Heart left ventricle (tissue), 16 donors: ENCODE measurements around the gene NAE1. TPM values are rescaled to one million over a fixed set of nuclear protein-coding genes. Genes with fewer than 3 reads are reported as not detected.

Experiments
- ATAC-seq, 4 donors: fragments of 200-7000 bp; cut with Tn5 transposase; one replicate each; pipeline ENCODE4 v1.9.1; 2020 to 2022; ENCODE audit warnings: moderate library complexity in 4 of 4, mild to moderate bottlenecking in 3 of 4, moderate number of reproducible peaks in 1 of 4
- DNase-seq, 5 donors: peaks; one replicate each; pipeline ENCODE4 v3.0.0-alpha.2; 2020
- H3K27ac ChIP-seq, 12 donors: fragments of 200-600 bp; sonication (generic) in 4 of 12; one replicate each; pipeline versions ENCODE4 v1.5.0 to v1.8.0; 2016 to 2022; ENCODE audit warnings: mild to moderate bottlenecking in 2 of 12
- H3K27me3 ChIP-seq, 9 donors: fragments of 200-600 bp; sonication (generic) in 2 of 9; one replicate each; pipeline versions ENCODE4 v1.5.1 to v1.8.0; 2016 to 2022; ENCODE audit warnings: mild to moderate bottlenecking in 3 of 9
- H3K36me3 ChIP-seq, 9 donors: fragments of 200-600 bp; sonication (generic) in 2 of 9; one replicate each; pipeline versions ENCODE4 v1.5.0 to v1.8.0; 2018 to 2022; ENCODE audit warnings: mild to moderate bottlenecking in 2 of 9
- H3K4me1 ChIP-seq, 12 donors: fragments of 200-600 bp; sonication (generic) in 4 of 12; one replicate each; pipeline versions ENCODE4 v1.5.0 to v1.8.0; 2016 to 2022; ENCODE audit warnings: mild to moderate bottlenecking in 3 of 12
- H3K4me3 ChIP-seq, 12 donors: fragments of 200-600 bp; sonication (generic) in 4 of 12; one replicate each; pipeline versions ENCODE4 v1.5.0 to v1.8.0; 2017 to 2022; ENCODE audit warnings: mild to moderate bottlenecking in 9 of 12, moderate library complexity in 4 of 12
- H3K9me3 ChIP-seq, 12 donors: fragments of 200-600 bp; sonication (generic) in 4 of 12; one replicate each; pipeline versions ENCODE4 v1.5.0 to v1.8.0; 2016 to 2022; ENCODE audit warnings: mild to moderate bottlenecking in 1 of 12
- POLR2A ChIP-seq, 2 donors: fragments of 450-650 bp; IDR thresholded peaks; one replicate each; pipeline ENCODE4 v1.6.1; 2017; ENCODE audit warnings: antibody characterized with exemption in 2 of 2, mild to moderate bottlenecking in 2 of 2, moderate library complexity in 2 of 2
- WGBS, 4 donors: extraction: QIAGEN DNeasy Blood & Tissue Kit in 2 of 4; methylation state at CpG; one replicate each; pipeline versions ENCODE4 v1.1.5 to v1.1.7; 2013 to 2018; 5-methylcytosine and 5-hydroxymethylcytosine counted together
- intact Hi-C, 10 donors: fragments of 100-400 bp; cut with DNase I; formaldehyde crosslinking; loops; one replicate each; pipeline versions ENCODE4 v1.11.1 to v1.14.2; 2022
- polyA plus RNA-seq, 2 donors: library from polyadenylated mRNA; stranded (reverse); fragments of 200-250 nt; gene quantifications; one replicate each; pipeline ENCODE4 v1.2.3, GENCODE V29; 2013
- total RNA-seq, 9 donors: library from RNA; depleted of rRNA in 2 of 9; stranded (reverse); fragments of >200 nt in 2 of 9; fragmentation: NEBNext Ultra II Directional in 3 of 9; extraction: Animal tissue kit (Norgen Biotek cat#: 25700) in 3 of 9; gene quantifications; one replicate each; pipeline versions ENCODE4 v1.1.0 to v1.2.4, GENCODE V29; 2016 to 2023
- TF ChIP-seq, protein P1 (sequence below), 12 donors: fragments of 200-600 bp; sonication (generic) in 4 of 12; IDR thresholded peaks; one replicate each; pipeline versions ENCODE4 v1.5.0 to v1.8.0; 2018 to 2022; ENCODE audit warnings: antibody characterized with exemption in 12 of 12, mild to moderate bottlenecking in 5 of 12
- donor health status: ischemic (EF 13 %, LVEDD 7.1; RV severe dilation, severe dysfunction).
- donor health status: healthy with polysubstance abuse.
- donor health status: DM: no; HTN: yes; CAD: no.
- donor health status: DM: no; HTN: no; CAD: no.
- donor health status: ischemic (EF 25% LVEDD 6.9; RV normal size, moderate dysfunction).
- donor health status: ischemic (EF 25% LVEDD 5.7; RV mildly dilated, moderate dysfunction).
- donor health status: healthy.
- donor health status: DM: yes; HTN: yes; CAD: no.
- donor health status: ischemic (EF 35%, LVEDD 5.7; RV mildly dilated, moderate dysfunction).
- donor health status: nonischemic (EF 11% LVEDD 7.7; RV severe dilation, severe dysfunction).
- donor health status: DM: yes; HTN: yes; CAD: no.
- donor health status: PGD.
- donor health status: ischemic (EF 29% LVEDD 5.4; RV normal size, mild dysfunction).
- donor health status: nonischemic (EF 23%, LVEDD 6.1; RV moderate dilation, normal function).

Gene NAE1
- total and polyA plus RNA-seq, 11 donors = 17.7 to 39.3 (median 29.6) TPM

- Histone ChIP-seq H3K4me3 (no peak overlapping the region), H3K27me3 (no peaks in the 10 kb centered on the region), H3K4me1 (peaks cover 0 to 28% (median 16%) of the 10 kb centered on the region in 12 donors), H3K27ac (no peak overlapping the region), H3K36me3 (peaks cover 0 to 8% (median 1%) of the 10 kb centered on the region in 9 donors), H3K9me3 (no peaks in the 10 kb centered on the region)
- ATAC-seq (no peak), DNase-seq (no peak)
- intact Hi-C loops = loop anchor here in 3 of 10 donors (5.0 to 10.0 kb wide), 4 partner anchors 57 to 349 kb away; partner anchors contain the start of gene CMTM4 (in 1 of the 3)
- 89 to 96% (median 92%) methylated on average over 2 of the region's 2 CpGs for WGBS, 4 donors
- TF ChIP-seq, protein P1, sequence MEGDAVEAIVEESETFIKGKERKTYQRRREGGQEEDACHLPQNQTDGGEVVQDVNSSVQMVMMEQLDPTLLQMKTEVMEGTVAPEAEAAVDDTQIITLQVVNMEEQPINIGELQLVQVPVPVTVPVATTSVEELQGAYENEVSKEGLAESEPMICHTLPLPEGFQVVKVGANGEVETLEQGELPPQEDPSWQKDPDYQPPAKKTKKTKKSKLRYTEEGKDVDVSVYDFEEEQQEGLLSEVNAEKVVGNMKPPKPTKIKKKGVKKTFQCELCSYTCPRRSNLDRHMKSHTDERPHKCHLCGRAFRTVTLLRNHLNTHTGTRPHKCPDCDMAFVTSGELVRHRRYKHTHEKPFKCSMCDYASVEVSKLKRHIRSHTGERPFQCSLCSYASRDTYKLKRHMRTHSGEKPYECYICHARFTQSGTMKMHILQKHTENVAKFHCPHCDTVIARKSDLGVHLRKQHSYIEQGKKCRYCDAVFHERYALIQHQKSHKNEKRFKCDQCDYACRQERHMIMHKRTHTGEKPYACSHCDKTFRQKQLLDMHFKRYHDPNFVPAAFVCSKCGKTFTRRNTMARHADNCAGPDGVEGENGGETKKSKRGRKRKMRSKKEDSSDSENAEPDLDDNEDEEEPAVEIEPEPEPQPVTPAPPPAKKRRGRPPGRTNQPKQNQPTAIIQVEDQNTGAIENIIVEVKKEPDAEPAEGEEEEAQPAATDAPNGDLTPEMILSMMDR (IDR thresholded peaks at IDR 0.05) = no peak
- no peak for TF ChIP-seq POLR2A (IDR thresholded peaks at IDR 0.05)
Observed at GRCh38 chr16:66754211-66754610, 76.6 kb downstream of the NAE1 start.

DNA sequence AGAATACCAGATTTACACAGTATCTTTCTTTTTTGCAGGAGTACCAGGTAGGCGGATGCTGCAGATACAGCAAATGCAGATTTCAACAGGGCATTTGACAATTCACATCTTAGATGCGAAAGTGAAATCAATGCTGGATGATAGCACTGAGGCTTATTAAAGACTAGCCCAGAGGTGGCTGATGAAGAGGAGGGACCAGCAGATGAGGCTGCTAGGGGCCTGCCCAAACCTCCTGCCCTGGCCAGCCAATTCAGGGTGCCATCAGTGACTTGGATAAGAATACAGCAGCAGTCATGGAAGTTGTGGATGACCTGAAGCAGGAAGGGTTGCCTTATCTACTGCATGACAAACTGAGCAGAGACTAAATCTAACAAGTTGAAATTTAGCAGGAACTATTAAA, 77.8 kb downstream of the NAE1 start:
- no peak for TF ChIP-seq POLR2A (IDR thresholded peaks at IDR 0.05)
- TF ChIP-seq, protein P1 (IDR thresholded peaks at IDR 0.05) = no peak
- intact Hi-C loops = loop anchor here in 3 of 10 donors (1.0 to 10.0 kb wide), 5 partner anchors 26 to 348 kb away; partner anchors contain the start of gene CMTM4 (in 1 of the 3)
- H3K4me3 ChIP-seq = no peak overlapping the region
- peaks cover 0 to 40% (median 21%) of the 10 kb centered on the region in 12 donors for H3K4me1 ChIP-seq
- no peaks in the 10 kb centered on the region for H3K9me3 ChIP-seq
- DNase-seq = no peak
- H3K27me3 ChIP-seq = no peaks in the 10 kb centered on the region
- WGBS, 4 donors = 94 to 100% (median 98%) methylated on average over 2 of the region's 2 CpGs
- H3K36me3 ChIP-seq = peaks cover 0 to 21% (median 13%) of the 10 kb centered on the region in 9 donors
- ATAC-seq = no peak
- H3K27ac ChIP-seq = no peak overlapping the region

Other genes with a start within 250 kb of the NAE1 start
- gene CMTM3, start 226.3 kb downstream of the NAE1 start, total RNA-seq = 10 to 100 TPM in 4 of 9 donors, 1 to 10 TPM in 5; 5.8 to 30.9 (median 9.6) TPM
- gene CMTM3, start 226.3 kb downstream of the NAE1 start, polyA plus RNA-seq = 10 to 100 TPM in 1 of 2 donors, 1 to 10 TPM in 1; 6.5 to 13.5 TPM
- gene CMTM4, start 134.2 kb downstream of the NAE1 start, total RNA-seq = 10 to 100 TPM in 7 of 9 donors, 1 to 10 TPM in 2; 8.1 to 22.5 (median 12.2) TPM
- 10 to 100 TPM in 1 of 2 donors, 1 to 10 TPM in 1; 4.5 to 13.8 TPM for gene CMTM4, start 134.2 kb downstream of the NAE1 start, polyA plus RNA-seq
- 100 to 1,000 TPM in 3 of 9 donors, 10 to 100 TPM in 6; 58.3 to 117 (median 88.6) TPM for gene DYNC1LI2, start 79.4 kb downstream of the NAE1 start, total RNA-seq
- 10 to 100 TPM; 38.3 to 53.2 TPM for gene DYNC1LI2, start 79.4 kb downstream of the NAE1 start, polyA plus RNA-seq
- not detected for gene TERB1, start 29.4 kb downstream of the NAE1 start, total RNA-seq
- not detected for gene TERB1, start 29.4 kb downstream of the NAE1 start, polyA plus RNA-seq
- gene CA7, start 13.4 kb upstream of the NAE1 start, total RNA-seq = not detected
- not detected for gene CA7, start 13.4 kb upstream of the NAE1 start, polyA plus RNA-seq
- 1 to 10 TPM; 2.1 to 7.5 (median 3.9) TPM for gene PDP2, start 49.5 kb upstream of the NAE1 start, total RNA-seq
- gene PDP2, start 49.5 kb upstream of the NAE1 start, polyA plus RNA-seq = 1 to 10 TPM; 1.1 to 3.2 TPM
- under 1 TPM in 4 of 9 donors, not detected in 5; 0.13 to 0.44 (median 0.17) TPM for gene CDH16, start 87.9 kb upstream of the NAE1 start, total RNA-seq
- gene CDH16, start 87.9 kb upstream of the NAE1 start, polyA plus RNA-seq = 1 to 10 TPM in 1 of 2 donors, under 1 TPM in 1; 0.08 to 1.6 TPM
- 100 to 1,000 TPM in 7 of 9 donors, 10 to 100 TPM in 2; 57.5 to 298 (median 143) TPM for gene RRAD, start 94.6 kb upstream of the NAE1 start, total RNA-seq
- gene RRAD, start 94.6 kb upstream of the NAE1 start, polyA plus RNA-seq = 100 to 1,000 TPM; 152 to 277 TPM
- gene CIAO2B, start 103.4 kb upstream of the NAE1 start, total RNA-seq = 100 to 1,000 TPM; 103 to 188 (median 110) TPM
- 100 to 1,000 TPM; 265 to 669 TPM for gene CIAO2B, start 103.4 kb upstream of the NAE1 start, polyA plus RNA-seq
- gene CES2, start 104.5 kb upstream of the NAE1 start, total RNA-seq = 100 to 1,000 TPM in 4 of 9 donors, 10 to 100 TPM in 5; 56.0 to 157 (median 78.8) TPM
- gene CES2, start 104.5 kb upstream of the NAE1 start, polyA plus RNA-seq = 100 to 1,000 TPM in 1 of 2 donors, 10 to 100 TPM in 1; 40.9 to 125 TPM
- 1 to 10 TPM in 3 of 9 donors, under 1 TPM in 6; 0.51 to 1.7 (median 0.88) TPM for gene CES3, start 130.3 kb upstream of the NAE1 start, total RNA-seq
- 1 to 10 TPM in 1 of 2 donors, under 1 TPM in 1; 0.08 to 1.1 TPM for gene CES3, start 130.3 kb upstream of the NAE1 start, polyA plus RNA-seq
- gene CES4A, start 157.6 kb upstream of the NAE1 start, total RNA-seq = 10 to 100 TPM in 2 of 9 donors, 1 to 10 TPM in 7; 3.5 to 26.8 (median 7.1) TPM
- 10 to 100 TPM in 1 of 2 donors, 1 to 10 TPM in 1; 8.1 to 16.6 TPM for gene CES4A, start 157.6 kb upstream of the NAE1 start, polyA plus RNA-seq
- gene CBFB, start 198.2 kb upstream of the NAE1 start, total RNA-seq = 10 to 100 TPM; 16.4 to 53.6 (median 28.1) TPM
- gene CBFB, start 198.2 kb upstream of the NAE1 start, polyA plus RNA-seq = 10 to 100 TPM; 11.3 to 41.0 TPM